ENCODE data around the gene SOX13.

Gene SOX13

GRCh38 chr1:204155881-204156280 lies 83.0 kb downstream of the SOX13 start:
- no peak for TF ChIP-seq SUZ12 (IDR thresholded peaks at IDR 0.05; ENCODE audit: extremely low read depth, insufficient read depth, insufficient read length)
- no peak for TF ChIP-seq ZNF274 (IDR thresholded peaks at IDR 0.05; ENCODE audit: low read depth, low read length)
- no peak for TF ChIP-seq YY1 (IDR thresholded peaks at IDR 0.05; ENCODE audit: insufficient read depth, insufficient read length)
- DNase-seq (ENCODE audit: low read depth, low spot score): no peak
- Histone ChIP-seq H3K9ac (ENCODE audit: insufficient read length, low read depth) (no peak overlapping the region), H3K9me3 (ENCODE audit: insufficient read depth, low read length) (no peaks in the 10 kb centered on the region), H3K36me3 (ENCODE audit: insufficient read depth, insufficient read length, low read length) (no peaks in the 10 kb centered on the region), H3K27me3 (ENCODE audit: insufficient read depth, insufficient read length) (no peaks in the 10 kb centered on the region), H3K4me3 (ENCODE audit: insufficient read length, low read depth) (no peak overlapping the region), H3K4me1 (ENCODE audit: insufficient read depth, insufficient read length) (peaks cover 5% of the 10 kb centered on the region)

DNA sequence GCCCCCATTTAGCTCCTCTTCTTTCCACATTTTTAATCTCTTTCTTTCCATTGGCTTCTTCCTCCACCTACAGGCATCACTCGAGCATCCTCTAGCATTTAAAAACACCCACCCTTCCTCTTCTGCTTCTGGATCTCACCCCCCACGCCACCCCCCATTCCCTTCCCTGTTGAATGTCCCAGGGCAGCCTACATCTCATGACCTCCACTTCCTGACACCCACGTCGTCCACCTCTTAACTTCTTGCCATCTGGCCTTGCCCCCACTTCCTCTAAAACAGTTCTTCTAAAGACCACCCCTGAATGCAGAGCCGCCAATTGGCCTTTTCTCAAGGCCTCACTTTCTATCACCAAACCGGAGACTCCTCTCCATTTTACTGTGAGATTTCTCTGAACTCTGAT lies 85.0 kb downstream of the SOX13 start:
- H3K9me3 ChIP-seq (ENCODE audit: insufficient read depth, low read length): no peaks in the 10 kb centered on the region
- no peaks in the 10 kb centered on the region for H3K36me3 ChIP-seq (ENCODE audit: insufficient read depth, insufficient read length, low read length)
- TF ChIP-seq YY1 (IDR thresholded peaks at IDR 0.05; ENCODE audit: insufficient read depth, insufficient read length) (no peak), ZNF274 (IDR thresholded peaks at IDR 0.05; ENCODE audit: low read depth, low read length) (no peak), SUZ12 (IDR thresholded peaks at IDR 0.05; ENCODE audit: extremely low read depth, insufficient read depth, insufficient read length) (no peak)
- H3K9ac ChIP-seq (ENCODE audit: insufficient read length, low read depth): no peak overlapping the region
- H3K4me1 ChIP-seq (ENCODE audit: insufficient read depth, insufficient read length): no peaks in the 10 kb centered on the region
- DNase-seq (ENCODE audit: low read depth, low spot score): no peak
- H3K27me3 ChIP-seq (ENCODE audit: insufficient read depth, insufficient read length): no peaks in the 10 kb centered on the region
- no peak overlapping the region for H3K4me3 ChIP-seq (ENCODE audit: insufficient read length, low read depth)

- Histone ChIP-seq H3K36me3 (ENCODE audit: insufficient read depth, insufficient read length, low read length) (no peaks in the 10 kb centered on the region), H3K9ac (ENCODE audit: insufficient read length, low read depth) (no peak overlapping the region), H3K27me3 (ENCODE audit: insufficient read depth, insufficient read length) (no peaks in the 10 kb centered on the region), H3K4me1 (ENCODE audit: insufficient read depth, insufficient read length) (no peaks in the 10 kb centered on the region), H3K4me3 (ENCODE audit: insufficient read length, low read depth) (no peak overlapping the region), H3K9me3 (ENCODE audit: insufficient read depth, low read length) (no peaks in the 10 kb centered on the region)
- no peak for DNase-seq (ENCODE audit: low read depth, low spot score)
- TF ChIP-seq YY1 (IDR thresholded peaks at IDR 0.05; ENCODE audit: insufficient read depth, insufficient read length): no peak
- no peak for TF ChIP-seq ZNF274 (IDR thresholded peaks at IDR 0.05; ENCODE audit: low read depth, low read length)
- TF ChIP-seq SUZ12 (IDR thresholded peaks at IDR 0.05; ENCODE audit: extremely low read depth, insufficient read depth, insufficient read length): no peak
Measured at GRCh38 chr1:204161609-204162493, 88.9 kb downstream of the SOX13 start.

GRCh38 chr1:204162494-204163074 lies 89.7 kb downstream of the SOX13 start:
- TF ChIP-seq ZNF274 (IDR thresholded peaks at IDR 0.05; ENCODE audit: low read depth, low read length) (no peak), SUZ12 (IDR thresholded peaks at IDR 0.05; ENCODE audit: extremely low read depth, insufficient read depth, insufficient read length) (no peak), YY1 (IDR thresholded peaks at IDR 0.05; ENCODE audit: insufficient read depth, insufficient read length) (no peak)
- Histone ChIP-seq H3K27me3 (ENCODE audit: insufficient read depth, insufficient read length) (no peaks in the 10 kb centered on the region), H3K9me3 (ENCODE audit: insufficient read depth, low read length) (peaks cover 5% of the 10 kb centered on the region; the same call in 1 of the 2 replicates), H3K4me1 (ENCODE audit: insufficient read depth, insufficient read length) (no peaks in the 10 kb centered on the region), H3K4me3 (ENCODE audit: insufficient read length, low read depth) (no peak overlapping the region), H3K9ac (ENCODE audit: insufficient read length, low read depth) (no peak overlapping the region), H3K36me3 (ENCODE audit: insufficient read depth, insufficient read length, low read length) (no peaks in the 10 kb centered on the region)
- peak; percentile 78 for DNase-seq (ENCODE audit: low read depth, low spot score)

GRCh38 chr1:204166219-204166618 lies 93.3 kb downstream of the SOX13 start, which contains the start of gene REN:
Gene REN, minus strand, starts transcription at chr1:204166337. Its CDS starts 44 bp downstream, at chr1:204166293.
- Histone ChIP-seq H3K9ac (ENCODE audit: insufficient read length, low read depth) (no peak within 1 kb of the TSS), H3K4me3 (ENCODE audit: insufficient read length, low read depth) (no peak within 1 kb of the TSS), H3K9me3 (ENCODE audit: insufficient read depth, low read length) (peaks cover 37% of the 10 kb centered on the region), H3K27me3 (ENCODE audit: insufficient read depth, insufficient read length) (no peaks in the 10 kb centered on the region), H3K4me1 (ENCODE audit: insufficient read depth, insufficient read length) (no peaks in the 10 kb centered on the region), H3K36me3 (ENCODE audit: insufficient read depth, insufficient read length, low read length) (no peaks in the 10 kb centered on the region)
- DNase-seq (ENCODE audit: low read depth, low spot score): no peak
- TF ChIP-seq SUZ12 (IDR thresholded peaks at IDR 0.05; ENCODE audit: extremely low read depth, insufficient read depth, insufficient read length): no peak
- no peak for TF ChIP-seq ZNF274 (IDR thresholded peaks at IDR 0.05; ENCODE audit: low read depth, low read length)
- TF ChIP-seq YY1 (IDR thresholded peaks at IDR 0.05; ENCODE audit: insufficient read depth, insufficient read length): no peak

GRCh38 chr1:204167730-204168129 lies 94.8 kb downstream of the SOX13 start:
- no peaks in the 10 kb centered on the region for H3K27me3 ChIP-seq (ENCODE audit: insufficient read depth, insufficient read length)
- H3K4me1 ChIP-seq (ENCODE audit: insufficient read depth, insufficient read length): no peaks in the 10 kb centered on the region
- DNase-seq (ENCODE audit: low read depth, low spot score): no peak
- H3K9me3 ChIP-seq (ENCODE audit: insufficient read depth, low read length): peaks cover 51% of the 10 kb centered on the region
- H3K4me3 ChIP-seq (ENCODE audit: insufficient read length, low read depth): no peak overlapping the region
- TF ChIP-seq SUZ12 (IDR thresholded peaks at IDR 0.05; ENCODE audit: extremely low read depth, insufficient read depth, insufficient read length) (no peak), YY1 (IDR thresholded peaks at IDR 0.05; ENCODE audit: insufficient read depth, insufficient read length) (no peak), ZNF274 (IDR thresholded peaks at IDR 0.05; ENCODE audit: low read depth, low read length) (no peak)
- no peak overlapping the region for H3K9ac ChIP-seq (ENCODE audit: insufficient read length, low read depth)
- no peaks in the 10 kb centered on the region for H3K36me3 ChIP-seq (ENCODE audit: insufficient read depth, insufficient read length, low read length)

DNA sequence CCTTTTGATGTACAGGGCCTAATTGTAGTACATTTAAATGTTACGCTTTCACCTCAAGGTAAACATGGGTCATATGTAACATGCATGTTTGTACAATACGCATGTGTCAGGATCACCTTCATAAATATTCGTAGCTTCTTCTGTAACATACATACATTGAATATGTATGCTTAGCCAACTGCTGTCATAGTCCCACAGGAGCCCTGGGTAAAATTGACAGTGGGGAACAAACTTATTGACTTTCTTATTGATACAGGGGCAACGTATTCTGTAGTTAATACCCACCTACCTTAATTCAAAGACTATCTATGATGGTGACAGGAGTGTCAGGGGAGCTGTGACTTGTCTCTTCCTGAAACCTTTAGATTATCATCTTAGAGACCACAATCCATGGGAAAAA lies 96.9 kb downstream of the SOX13 start:
- Histone ChIP-seq H3K9ac (ENCODE audit: insufficient read length, low read depth) (no peak overlapping the region), H3K4me3 (ENCODE audit: insufficient read length, low read depth) (no peak overlapping the region), H3K9me3 (ENCODE audit: insufficient read depth, low read length) (peaks cover 51% of the 10 kb centered on the region), H3K36me3 (ENCODE audit: insufficient read depth, insufficient read length, low read length) (no peaks in the 10 kb centered on the region), H3K27me3 (ENCODE audit: insufficient read depth, insufficient read length) (no peaks in the 10 kb centered on the region), H3K4me1 (ENCODE audit: insufficient read depth, insufficient read length) (no peaks in the 10 kb centered on the region)
- TF ChIP-seq SUZ12 (IDR thresholded peaks at IDR 0.05; ENCODE audit: extremely low read depth, insufficient read depth, insufficient read length): no peak
- no peak for TF ChIP-seq YY1 (IDR thresholded peaks at IDR 0.05; ENCODE audit: insufficient read depth, insufficient read length)
- TF ChIP-seq ZNF274 (IDR thresholded peaks at IDR 0.05; ENCODE audit: low read depth, low read length): no peak
- no peak for DNase-seq (ENCODE audit: low read depth, low spot score)
